RWPE1 (cell line): ENCODE data around the gene CPS1.

ENCODE experiments used
- CTCF ChIA-PET: fragments of 350-600 bp; sonication (Branson Sonifier 250); formaldehyde crosslinking; extraction: SDS; loops from one replicate; lab custom pipeline; 2021; lab: Yijun Ruan, JAX
- POLR2A ChIA-PET: fragments of 400-600 bp; formaldehyde crosslinking; extraction: SDS; loops from one replicate; lab custom pipeline; 2020; ENCODE audit warnings: antibody characterized with exemption; ENCODE audit not compliant: low non-redundant PET; lab: Yijun Ruan, JAX
- DNase-seq: peaks from one replicate; pipeline ENCODE4 v3.0.0; 2012; ENCODE audit warnings: low spot score
- H3K27ac ChIP-seq: fragments of 450-650 bp; 2 replicates; pipeline ENCODE4 v1.5.1; 2017
- TF ChIP-seq, protein P1 (sequence below): fragments of 450-650 bp; conservative IDR thresholded peaks from 2 replicates; pipeline ENCODE4 v1.5.1; 2017; ENCODE audit warnings: low read depth, mild to moderate bottlenecking

The CPS1 gene

DNA sequence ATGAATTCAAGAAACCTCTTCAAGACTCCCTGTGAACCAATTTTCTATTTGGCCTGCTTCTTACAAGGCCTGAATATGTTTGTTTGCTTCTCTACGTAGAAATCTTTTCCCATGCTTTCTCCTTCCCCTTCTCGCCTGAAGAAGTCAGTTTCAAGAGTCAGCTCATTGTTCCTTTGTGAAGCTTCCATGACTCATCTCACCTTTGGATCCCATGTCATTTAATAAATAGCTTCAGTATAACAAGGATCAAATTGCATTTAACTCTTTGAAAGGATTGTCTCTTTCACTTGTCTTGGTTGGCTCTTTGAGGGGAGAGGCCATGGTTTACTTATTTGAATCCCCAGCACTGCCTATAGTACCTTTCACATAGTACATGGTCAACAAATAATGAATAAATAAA, 28.4 kb downstream of the CPS1 start:
- TF ChIP-seq, protein P1, sequence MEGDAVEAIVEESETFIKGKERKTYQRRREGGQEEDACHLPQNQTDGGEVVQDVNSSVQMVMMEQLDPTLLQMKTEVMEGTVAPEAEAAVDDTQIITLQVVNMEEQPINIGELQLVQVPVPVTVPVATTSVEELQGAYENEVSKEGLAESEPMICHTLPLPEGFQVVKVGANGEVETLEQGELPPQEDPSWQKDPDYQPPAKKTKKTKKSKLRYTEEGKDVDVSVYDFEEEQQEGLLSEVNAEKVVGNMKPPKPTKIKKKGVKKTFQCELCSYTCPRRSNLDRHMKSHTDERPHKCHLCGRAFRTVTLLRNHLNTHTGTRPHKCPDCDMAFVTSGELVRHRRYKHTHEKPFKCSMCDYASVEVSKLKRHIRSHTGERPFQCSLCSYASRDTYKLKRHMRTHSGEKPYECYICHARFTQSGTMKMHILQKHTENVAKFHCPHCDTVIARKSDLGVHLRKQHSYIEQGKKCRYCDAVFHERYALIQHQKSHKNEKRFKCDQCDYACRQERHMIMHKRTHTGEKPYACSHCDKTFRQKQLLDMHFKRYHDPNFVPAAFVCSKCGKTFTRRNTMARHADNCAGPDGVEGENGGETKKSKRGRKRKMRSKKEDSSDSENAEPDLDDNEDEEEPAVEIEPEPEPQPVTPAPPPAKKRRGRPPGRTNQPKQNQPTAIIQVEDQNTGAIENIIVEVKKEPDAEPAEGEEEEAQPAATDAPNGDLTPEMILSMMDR: no peak
- no peak overlapping the region for H3K27ac ChIP-seq
- ChIA-PET CTCF (interaction anchor here (0.6 kb wide), 1 partner anchor 81 kb away, joined by 3 read pairs; no protein-coding TSS in a partner anchor), POLR2A (no interaction called here)
- DNase-seq: peak; percentile 0

GRCh38 chr2:210586381-210586780, 30.0 kb downstream of the CPS1 start:
- TF ChIP-seq, protein P1: no peak
- POLR2A ChIA-PET: no interaction called here
- CTCF ChIA-PET: interaction anchor here (0.9 kb wide), 1 partner anchor 9 kb away, joined by 3 read pairs; no protein-coding TSS in a partner anchor
- no peak overlapping the region for H3K27ac ChIP-seq
- no peak for DNase-seq

GRCh38 chr2:210591663-210592062, 35.3 kb downstream of the CPS1 start:
- no peak overlapping the region for H3K27ac ChIP-seq
- TF ChIP-seq, protein P1: no peak
- CTCF ChIA-PET: interaction anchor here (0.6 kb wide), 1 partner anchor 276 kb away, joined by 6 read pairs; no protein-coding TSS in a partner anchor
- DNase-seq: no peak
- POLR2A ChIA-PET: no interaction called here

DNA sequence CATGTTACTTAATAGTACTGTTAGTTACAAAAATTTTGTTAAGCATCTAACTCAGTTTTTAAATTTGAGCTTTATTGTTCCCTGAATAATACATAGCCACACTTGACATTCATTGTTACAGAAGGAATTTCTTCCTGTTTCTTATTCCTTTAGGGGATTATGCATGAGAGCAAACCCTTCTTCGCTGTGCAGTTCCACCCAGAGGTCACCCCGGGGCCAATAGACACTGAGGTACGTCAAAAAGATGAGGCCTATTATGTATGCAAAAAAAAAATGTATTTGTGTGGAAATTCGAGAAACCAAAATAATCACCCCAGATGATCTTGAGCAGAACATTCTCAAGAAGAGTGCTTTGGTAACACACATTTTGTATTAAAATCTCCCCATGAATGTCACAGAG, 36.3 kb downstream of the CPS1 start:
- H3K27ac ChIP-seq: no peak overlapping the region
- POLR2A ChIA-PET: no interaction called here
- TF ChIP-seq, protein P1: no peak
- DNase-seq: no peak
- CTCF ChIA-PET: no interaction called here

DNA sequence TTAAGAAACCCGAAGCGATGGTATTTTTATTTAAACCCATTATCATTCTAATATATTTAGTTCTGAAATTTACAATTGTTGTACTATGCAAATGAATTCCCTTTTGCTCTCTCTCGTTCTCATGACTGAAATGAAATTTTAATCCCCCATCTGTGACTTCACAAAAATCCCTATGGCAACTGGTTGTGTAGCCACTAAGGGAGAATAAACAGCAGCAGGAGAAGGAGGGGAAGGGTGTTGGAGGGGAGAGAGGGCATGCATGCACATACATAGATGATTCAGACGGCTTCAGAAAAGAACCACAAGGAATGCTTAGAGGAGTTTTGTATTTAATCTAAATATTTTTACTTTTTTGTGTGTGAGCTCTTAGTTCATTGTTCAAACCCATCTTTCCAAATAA, 36.8 kb downstream of the CPS1 start:
- no peak overlapping the region for H3K27ac ChIP-seq
- CTCF ChIA-PET: no interaction called here
- DNase-seq: no peak
- TF ChIP-seq, protein P1: no peak
- POLR2A ChIA-PET: no interaction called here

- DNase-seq: no peak
- ChIA-PET POLR2A (no interaction called here), CTCF (interaction anchor here (0.5 kb wide), 1 partner anchor 1447 kb away, joined by 3 read pairs; no protein-coding TSS in a partner anchor)
- TF ChIP-seq, protein P1: no peak
- H3K27ac ChIP-seq: no peak overlapping the region
Measured at GRCh38 chr2:210598219-210598618, 41.8 kb downstream of the CPS1 start.

DNA sequence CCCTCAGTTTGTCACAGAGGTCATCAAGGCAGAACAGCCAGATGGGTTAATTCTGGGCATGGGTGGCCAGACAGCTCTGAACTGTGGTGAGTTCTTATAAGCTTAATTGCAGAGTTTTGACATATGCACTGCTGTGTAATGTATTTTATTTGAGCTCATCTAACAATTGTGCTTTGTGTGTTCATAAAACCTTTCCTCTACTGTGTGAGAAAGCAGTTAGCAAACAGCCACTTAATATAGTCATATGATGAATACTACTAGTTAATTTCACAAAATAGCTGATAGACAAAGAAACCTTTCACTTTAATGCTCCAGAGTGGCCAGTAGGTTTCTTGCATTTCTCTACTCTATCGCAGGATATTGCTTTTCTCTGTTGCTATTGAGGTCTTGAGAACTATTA, 43.1 kb downstream of the CPS1 start:
- POLR2A ChIA-PET: no interaction called here
- TF ChIP-seq, protein P1: no peak
- DNase-seq: no peak
- no peak overlapping the region for H3K27ac ChIP-seq
- CTCF ChIA-PET: interaction anchor here (0.9 kb wide), 1 partner anchor 813 kb away, joined by 3 read pairs; no protein-coding TSS in a partner anchor
